ENCODE data around the gene EPHB1. TPM values are rescaled to one million over a fixed set of nuclear protein-coding genes. Genes with fewer than 3 reads are reported as not detected.

EPHB1 gene
- total and polyA plus RNA-seq, 2 of the 13 experiments (the other 11 are each of a cell fraction or from before 2014, with no cell fraction given), result 0.07 to 0.21 TPM

DNA sequence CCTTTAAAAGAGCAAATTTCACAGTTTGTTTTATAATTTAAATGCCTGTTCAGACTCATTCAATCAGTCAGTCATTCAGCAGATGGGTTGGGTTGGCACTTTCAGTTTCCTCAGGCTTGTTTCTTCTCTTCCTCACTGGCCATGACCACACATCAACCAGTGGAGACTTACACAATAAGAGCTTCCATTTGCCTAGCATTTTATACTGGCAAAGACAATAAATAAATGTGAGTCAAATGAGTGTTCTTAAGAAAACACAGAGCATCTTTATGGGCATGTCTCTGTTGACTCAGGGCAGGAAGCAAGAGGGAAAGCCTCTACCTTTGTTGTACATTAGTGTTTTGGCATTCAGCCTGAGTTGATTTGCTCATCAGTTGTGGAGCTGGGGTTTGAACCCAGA lies 122.6 kb downstream of the EPHB1 start:
- Histone ChIP-seq H3K4me3 (replicated peaks in 1 of 3; ENCODE audit: insufficient read depth in 1 of 3, low read depth in 2 of 3, low read length in 3 of 3) (no peak overlapping the region), H3K27me3 (ENCODE audit: control insufficient read depth in 1 of 2, insufficient read depth in 2 of 2, low read length in 2 of 2) (no peaks in the 10 kb centered on the region), H3K9ac (ENCODE audit: insufficient read depth, low read depth, low read length) (no peak overlapping the region), H3K4me1 (ENCODE audit: insufficient read depth, low read length) (no peaks in the 10 kb centered on the region), H3K79me2 (ENCODE audit: insufficient read depth, low read length) (no peaks in the 10 kb centered on the region), H3K27ac (ENCODE audit: extremely low read length, insufficient read depth, low read length) (no peak overlapping the region), H3K4me2 (ENCODE audit: low read depth, low read length) (no peak overlapping the region), H4K20me1 (ENCODE audit: insufficient read depth, low read length) (no peaks in the 10 kb centered on the region), H3K36me3 (replicated peaks in 1 of 2; ENCODE audit: control insufficient read depth in 1 of 2, insufficient read depth in 2 of 2, low read length in 2 of 2) (no peaks in the 10 kb centered on the region), H3K9me3 (ENCODE audit: low read length) (no peaks in the 10 kb centered on the region), H2AFZ (ENCODE audit: low read length) (no peak overlapping the region)
- in situ Hi-C loops (cut with HindIII; ENCODE audit: extremely low pct_ligation_motif_present, low pct_unique_long_range_greater_than_20kb), result no loop called here
- TF ChIP-seq, protein P1, sequence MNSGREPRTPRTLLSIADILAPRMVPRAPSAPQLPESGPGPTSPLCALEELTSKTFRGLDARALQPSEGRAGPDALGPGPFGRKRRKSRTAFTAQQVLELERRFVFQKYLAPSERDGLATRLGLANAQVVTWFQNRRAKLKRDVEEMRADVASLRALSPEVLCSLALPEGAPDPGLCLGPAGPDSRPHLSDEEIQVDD (CRISPR knock-in tag; IDR thresholded peaks at IDR 0.05; ENCODE audit: borderline replicate concordance), result no peak
- TF ChIP-seq HHEX (CRISPR knock-in tag; IDR thresholded peaks at IDR 0.05), result no peak
- TF ChIP-seq, protein P2, sequence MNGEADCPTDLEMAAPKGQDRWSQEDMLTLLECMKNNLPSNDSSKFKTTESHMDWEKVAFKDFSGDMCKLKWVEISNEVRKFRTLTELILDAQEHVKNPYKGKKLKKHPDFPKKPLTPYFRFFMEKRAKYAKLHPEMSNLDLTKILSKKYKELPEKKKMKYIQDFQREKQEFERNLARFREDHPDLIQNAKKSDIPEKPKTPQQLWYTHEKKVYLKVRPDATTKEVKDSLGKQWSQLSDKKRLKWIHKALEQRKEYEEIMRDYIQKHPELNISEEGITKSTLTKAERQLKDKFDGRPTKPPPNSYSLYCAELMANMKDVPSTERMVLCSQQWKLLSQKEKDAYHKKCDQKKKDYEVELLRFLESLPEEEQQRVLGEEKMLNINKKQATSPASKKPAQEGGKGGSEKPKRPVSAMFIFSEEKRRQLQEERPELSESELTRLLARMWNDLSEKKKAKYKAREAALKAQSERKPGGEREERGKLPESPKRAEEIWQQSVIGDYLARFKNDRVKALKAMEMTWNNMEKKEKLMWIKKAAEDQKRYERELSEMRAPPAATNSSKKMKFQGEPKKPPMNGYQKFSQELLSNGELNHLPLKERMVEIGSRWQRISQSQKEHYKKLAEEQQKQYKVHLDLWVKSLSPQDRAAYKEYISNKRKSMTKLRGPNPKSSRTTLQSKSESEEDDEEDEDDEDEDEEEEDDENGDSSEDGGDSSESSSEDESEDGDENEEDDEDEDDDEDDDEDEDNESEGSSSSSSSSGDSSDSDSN (CRISPR knock-in tag; IDR thresholded peaks at IDR 0.05), result no peak
- no peak for DNase-seq (ENCODE audit: low spot score)
- POLR2A ChIA-PET, result no interaction called here
- no peak for ATAC-seq
- BruUV-seq (replicated peaks), result no TSS peak
- CTCF ChIA-PET (ENCODE audit: low intra/inter-chr PET ratio, low total read pairs), result no interaction called here
- intact Hi-C loops (cut with micrococcal nuclease; ENCODE audit: unreplicated experiment), result no loop called here
- no peak for FAIRE-seq

DNA sequence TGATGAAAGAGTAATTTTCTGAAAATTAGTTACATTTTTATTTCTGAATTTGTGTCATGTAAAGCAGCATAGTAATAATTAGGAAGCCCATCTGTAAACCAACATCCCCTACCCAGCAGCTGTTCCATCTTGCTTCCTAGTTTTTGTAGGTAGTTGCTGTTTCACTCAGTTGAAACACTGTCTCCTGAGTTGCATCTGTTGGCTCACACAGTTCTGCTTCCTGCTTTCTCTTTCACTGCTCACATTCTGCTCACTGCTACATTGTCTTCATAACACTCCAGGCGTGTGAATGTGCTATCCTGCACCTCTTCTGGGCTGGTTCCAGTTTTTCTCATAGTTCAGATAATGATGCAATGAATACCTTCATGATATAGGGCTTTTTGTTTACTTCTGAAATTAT lies 123.4 kb downstream of the EPHB1 start:
- WGBS (ENCODE audit: low lambda C conversion rate), result 0% methylated on average over 1 of the region's 1 CpG
- FAIRE-seq (no peak), ATAC-seq (no peak)
- TF ChIP-seq, protein P3, sequence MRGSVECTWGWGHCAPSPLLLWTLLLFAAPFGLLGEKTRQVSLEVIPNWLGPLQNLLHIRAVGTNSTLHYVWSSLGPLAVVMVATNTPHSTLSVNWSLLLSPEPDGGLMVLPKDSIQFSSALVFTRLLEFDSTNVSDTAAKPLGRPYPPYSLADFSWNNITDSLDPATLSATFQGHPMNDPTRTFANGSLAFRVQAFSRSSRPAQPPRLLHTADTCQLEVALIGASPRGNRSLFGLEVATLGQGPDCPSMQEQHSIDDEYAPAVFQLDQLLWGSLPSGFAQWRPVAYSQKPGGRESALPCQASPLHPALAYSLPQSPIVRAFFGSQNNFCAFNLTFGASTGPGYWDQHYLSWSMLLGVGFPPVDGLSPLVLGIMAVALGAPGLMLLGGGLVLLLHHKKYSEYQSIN (CRISPR knock-in tag; IDR thresholded peaks at IDR 0.05; ENCODE audit: borderline replicate concordance), result no peak
- TF ChIP-seq ZNF605 (CRISPR knock-in tag; IDR thresholded peaks at IDR 0.05), result no peak
- TF ChIP-seq ZNF614 (CRISPR knock-in tag; IDR thresholded peaks at IDR 0.05; ENCODE audit: borderline replicate concordance), result no peak
- no peak for TF ChIP-seq ZNF777 (CRISPR knock-in tag; IDR thresholded peaks at IDR 0.05)
- no peak for TF ChIP-seq SRY (CRISPR knock-in tag; IDR thresholded peaks at IDR 0.05)
- TF ChIP-seq KDM5B (CRISPR knock-in tag; IDR thresholded peaks at IDR 0.05; ENCODE audit: borderline replicate concordance), result no peak
- no peak for TF ChIP-seq FOXA3 (CRISPR knock-in tag; IDR thresholded peaks at IDR 0.05)
- no peak for TF ChIP-seq ZNF781 (CRISPR knock-in tag; IDR thresholded peaks at IDR 0.05; ENCODE audit: borderline replicate concordance, not compliant biosample characterization)
- TF ChIP-seq FOXJ3 (CRISPR knock-in tag; IDR thresholded peaks at IDR 0.05; ENCODE audit: borderline replicate concordance), result no peak
- no peak for TF ChIP-seq SMAD1 (CRISPR knock-in tag; IDR thresholded peaks at IDR 0.05; ENCODE audit: borderline replicate concordance, low read depth)
- TF ChIP-seq, protein P4, sequence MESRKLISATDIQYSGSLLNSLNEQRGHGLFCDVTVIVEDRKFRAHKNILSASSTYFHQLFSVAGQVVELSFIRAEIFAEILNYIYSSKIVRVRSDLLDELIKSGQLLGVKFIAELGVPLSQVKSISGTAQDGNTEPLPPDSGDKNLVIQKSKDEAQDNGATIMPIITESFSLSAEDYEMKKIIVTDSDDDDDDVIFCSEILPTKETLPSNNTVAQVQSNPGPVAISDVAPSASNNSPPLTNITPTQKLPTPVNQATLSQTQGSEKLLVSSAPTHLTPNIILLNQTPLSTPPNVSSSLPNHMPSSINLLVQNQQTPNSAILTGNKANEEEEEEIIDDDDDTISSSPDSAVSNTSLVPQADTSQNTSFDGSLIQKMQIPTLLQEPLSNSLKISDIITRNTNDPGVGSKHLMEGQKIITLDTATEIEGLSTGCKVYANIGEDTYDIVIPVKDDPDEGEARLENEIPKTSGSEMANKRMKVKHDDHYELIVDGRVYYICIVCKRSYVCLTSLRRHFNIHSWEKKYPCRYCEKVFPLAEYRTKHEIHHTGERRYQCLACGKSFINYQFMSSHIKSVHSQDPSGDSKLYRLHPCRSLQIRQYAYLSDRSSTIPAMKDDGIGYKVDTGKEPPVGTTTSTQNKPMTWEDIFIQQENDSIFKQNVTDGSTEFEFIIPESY (CRISPR knock-in tag; IDR thresholded peaks at IDR 0.05), result no peak

More for the DNA sequence above, 123.4 kb downstream of the EPHB1 start:
- no peak overlapping the region for H3K4me2 ChIP-seq (ENCODE audit: low read depth, low read length)
- no peak overlapping the region for H3K27ac ChIP-seq (ENCODE audit: extremely low read length, insufficient read depth, low read length)
- intact Hi-C loops (cut with micrococcal nuclease; ENCODE audit: unreplicated experiment), result no loop called here
- H3K4me1 ChIP-seq (ENCODE audit: insufficient read depth, low read length), result no peaks in the 10 kb centered on the region
- no peaks in the 10 kb centered on the region for H3K27me3 ChIP-seq (ENCODE audit: control insufficient read depth in 1 of 2, insufficient read depth in 2 of 2, low read length in 2 of 2)
- H3K36me3 ChIP-seq (replicated peaks in 1 of 2; ENCODE audit: control insufficient read depth in 1 of 2, insufficient read depth in 2 of 2, low read length in 2 of 2), result no peaks in the 10 kb centered on the region
- H3K4me3 ChIP-seq (replicated peaks in 1 of 3; ENCODE audit: insufficient read depth in 1 of 3, low read depth in 2 of 3, low read length in 3 of 3), result no peak overlapping the region
- BruUV-seq (replicated peaks), result no TSS peak
- H2AFZ ChIP-seq (ENCODE audit: low read length), result no peak overlapping the region
- POLR2A ChIA-PET, result no interaction called here
- CTCF ChIA-PET (ENCODE audit: low intra/inter-chr PET ratio, low total read pairs), result no interaction called here
- in situ Hi-C loops (cut with HindIII; ENCODE audit: extremely low pct_ligation_motif_present, low pct_unique_long_range_greater_than_20kb), result no loop called here
- H3K79me2 ChIP-seq (ENCODE audit: insufficient read depth, low read length), result no peaks in the 10 kb centered on the region
- no peak overlapping the region for H3K9ac ChIP-seq (ENCODE audit: insufficient read depth, low read depth, low read length)
- no peak for DNase-seq (ENCODE audit: low spot score)
- H4K20me1 ChIP-seq (ENCODE audit: insufficient read depth, low read length), result no peaks in the 10 kb centered on the region
- no peaks in the 10 kb centered on the region for H3K9me3 ChIP-seq (ENCODE audit: low read length)
